Measurements from ENCODE around the gene CLDND1.
"Not testable (repeated sequence)": the region's sequence is repeated elsewhere in the genome, so short reads cannot be mapped to it uniquely, and the experiment has no call there.

CLDND1 gene

DNA sequence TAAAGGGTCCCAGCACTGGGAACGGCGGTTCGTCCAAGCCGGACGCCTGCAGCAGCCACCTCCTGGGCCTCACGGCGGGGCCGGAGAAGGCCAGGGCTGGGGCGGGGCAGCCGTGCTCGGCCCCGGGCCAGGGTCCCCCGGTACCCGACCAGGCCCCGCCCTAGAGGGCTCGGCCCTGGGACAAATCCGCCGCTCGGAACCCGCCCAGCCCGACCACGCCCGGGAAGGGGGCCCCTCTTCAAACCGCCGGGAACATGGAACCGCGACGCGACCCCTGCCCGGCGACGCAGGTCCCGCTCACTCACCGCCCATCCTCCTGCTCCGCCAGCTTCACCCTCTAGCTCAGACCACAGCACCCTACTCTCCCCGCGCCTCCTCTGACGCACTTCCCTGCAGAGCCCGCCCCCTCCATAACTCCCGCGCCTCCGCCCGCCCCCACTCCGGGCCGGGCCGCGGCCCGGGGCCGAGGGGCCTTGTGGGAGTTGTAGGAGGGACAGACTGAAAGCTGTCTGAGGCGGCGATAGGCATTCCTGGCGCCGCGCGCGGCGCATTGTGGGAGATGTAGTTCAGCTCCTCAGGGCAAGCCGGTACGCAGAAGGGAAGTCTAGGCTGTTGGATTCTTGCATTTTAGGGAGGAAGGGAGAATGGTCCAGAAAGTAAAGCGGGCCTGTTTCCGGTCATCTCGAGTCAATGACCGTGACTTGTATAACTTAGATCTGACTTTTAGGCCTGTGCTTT, at the start of gene CLDND1:
CLDND1 (minus strand) TSS at position 359 of the 738 bp plus-strand sequence. CDS start 1,478 bp downstream, outside the sequence.
- peak; percentile 99 for DNase-seq (ENCODE audit: low spot score)

- no peak for DNase-seq (ENCODE audit: low spot score)
Measured at GRCh38 chr3:98568402-98568801, 45.7 kb upstream of the CLDND1 start.

- no peak for DNase-seq (ENCODE audit: low spot score)
Measured at GRCh38 chr3:98567666-98568270, 45.1 kb upstream of the CLDND1 start.

DNA sequence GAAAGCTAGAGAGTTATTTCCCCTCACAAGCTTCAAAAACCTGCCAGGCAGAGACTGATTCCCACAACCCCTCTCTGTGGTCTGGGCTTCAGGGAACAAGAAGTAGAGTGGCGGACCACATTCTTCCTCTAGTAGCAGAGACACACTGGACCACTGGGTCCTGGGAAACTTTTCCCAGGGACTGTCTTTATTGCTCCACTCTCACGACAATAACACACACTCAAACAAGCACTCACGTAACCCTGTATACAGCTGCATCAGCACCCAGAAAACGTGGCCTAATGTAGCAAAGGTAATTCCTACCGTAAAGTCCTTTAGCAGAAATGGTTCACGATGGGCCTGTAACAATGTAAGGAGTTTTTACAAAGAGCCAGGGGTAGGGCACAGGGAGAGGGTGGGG, 43.1 kb upstream of the CLDND1 start:
- no peak for DNase-seq (ENCODE audit: low spot score)

GRCh38 chr3:98565237-98565643, 42.5 kb upstream of the CLDND1 start:
- DNase-seq (ENCODE audit: low spot score) = no peak

DNA sequence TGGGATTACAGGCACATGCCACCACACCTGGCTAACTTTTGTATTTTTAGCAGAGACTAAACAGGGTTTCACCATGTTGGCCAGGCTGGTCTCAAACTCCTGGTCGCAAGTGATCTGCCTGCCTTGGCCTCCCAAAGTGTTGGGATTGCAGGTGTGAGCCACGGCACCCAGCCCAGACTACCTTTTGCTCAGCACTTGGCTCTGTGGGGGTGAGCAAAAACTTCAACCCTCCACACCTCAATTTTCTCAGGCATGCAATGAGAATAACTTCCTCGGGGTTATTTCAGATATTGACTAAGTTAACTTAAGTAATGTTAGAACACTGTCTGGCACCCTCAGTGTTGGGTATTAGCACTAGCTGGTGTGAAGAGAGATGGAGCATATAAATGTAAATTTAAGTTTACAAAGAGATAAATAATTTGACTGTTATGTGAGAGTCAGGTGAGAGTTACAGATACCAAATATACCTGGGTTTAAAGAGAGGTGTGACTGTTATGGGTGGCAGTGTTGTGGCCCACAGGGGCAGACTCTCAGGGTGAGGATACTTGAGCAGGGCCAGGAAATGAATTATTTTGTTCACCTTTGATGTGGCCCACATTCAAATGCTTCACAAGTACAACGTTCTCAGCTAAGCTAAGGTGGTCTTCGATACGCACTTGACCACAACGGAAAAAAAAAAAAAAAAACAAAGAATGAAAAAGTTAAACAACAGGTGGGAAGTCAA, 41.7 kb upstream of the CLDND1 start:
- no peak for DNase-seq (ENCODE audit: low spot score)

GRCh38 chr3:98563661-98564281, 41.1 kb upstream of the CLDND1 start:
- peak; percentile 56 for DNase-seq (ENCODE audit: low spot score)

- DNase-seq (ENCODE audit: low spot score) = peak; percentile 17
Measured at GRCh38 chr3:98561727-98562521, 39.2 kb upstream of the CLDND1 start.

GRCh38 chr3:98560911-98561310, 38.2 kb upstream of the CLDND1 start:
- DNase-seq (ENCODE audit: low spot score) = no peak

DNA sequence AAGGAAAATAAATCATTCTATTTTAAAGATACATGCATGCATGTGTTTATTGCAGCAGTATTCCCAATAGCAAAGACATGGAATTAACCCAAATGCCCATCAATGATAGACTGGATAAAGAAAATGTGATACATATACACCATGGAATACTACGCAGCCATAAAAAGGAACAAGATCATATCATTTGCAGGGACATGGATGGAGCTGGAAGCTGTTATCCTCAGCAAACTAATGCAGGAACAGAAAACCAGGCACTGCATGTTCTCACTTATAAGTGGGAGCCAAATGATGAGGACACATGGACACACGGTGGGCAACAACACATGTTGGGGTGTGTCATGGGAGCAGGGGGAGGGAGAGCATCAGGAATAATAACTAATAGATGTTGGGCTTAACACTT, 37.1 kb upstream of the CLDND1 start:
- not testable (repeated sequence) for DNase-seq (ENCODE audit: low spot score)

DNA sequence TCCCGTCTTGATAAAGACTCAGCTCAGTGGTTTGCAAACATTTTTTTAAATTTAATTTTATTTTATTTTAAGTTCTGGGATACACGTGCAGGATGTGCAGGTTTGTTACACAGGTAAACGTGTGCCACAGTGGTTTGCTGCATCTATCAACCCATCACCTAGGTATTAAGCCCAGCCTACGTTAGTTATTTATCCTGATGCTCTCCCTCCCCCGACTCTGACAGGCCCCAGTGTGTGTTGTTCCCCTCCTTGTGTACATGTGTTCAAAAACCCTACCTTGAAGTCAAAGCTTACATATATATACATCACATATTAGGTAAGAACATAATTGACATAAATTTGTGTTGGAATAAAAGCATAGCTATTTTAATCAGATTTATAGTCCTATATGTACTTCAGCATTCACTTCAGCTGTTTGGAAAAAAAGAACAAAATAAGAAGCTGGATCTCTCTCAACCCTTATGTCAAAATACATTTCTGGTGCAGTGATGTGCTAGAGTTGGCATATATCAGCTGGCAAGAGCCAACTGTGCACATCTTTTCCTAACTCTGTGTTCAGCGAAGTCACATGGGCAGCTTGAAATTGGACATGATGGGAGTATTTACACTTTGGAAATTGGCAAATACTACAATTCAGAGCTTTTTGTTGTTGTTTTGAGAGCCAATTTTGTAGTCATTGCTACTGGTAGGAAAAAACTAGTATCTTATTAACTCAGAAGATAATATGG, 35.6 kb upstream of the CLDND1 start:
- no peak for DNase-seq (ENCODE audit: low spot score)

DNA sequence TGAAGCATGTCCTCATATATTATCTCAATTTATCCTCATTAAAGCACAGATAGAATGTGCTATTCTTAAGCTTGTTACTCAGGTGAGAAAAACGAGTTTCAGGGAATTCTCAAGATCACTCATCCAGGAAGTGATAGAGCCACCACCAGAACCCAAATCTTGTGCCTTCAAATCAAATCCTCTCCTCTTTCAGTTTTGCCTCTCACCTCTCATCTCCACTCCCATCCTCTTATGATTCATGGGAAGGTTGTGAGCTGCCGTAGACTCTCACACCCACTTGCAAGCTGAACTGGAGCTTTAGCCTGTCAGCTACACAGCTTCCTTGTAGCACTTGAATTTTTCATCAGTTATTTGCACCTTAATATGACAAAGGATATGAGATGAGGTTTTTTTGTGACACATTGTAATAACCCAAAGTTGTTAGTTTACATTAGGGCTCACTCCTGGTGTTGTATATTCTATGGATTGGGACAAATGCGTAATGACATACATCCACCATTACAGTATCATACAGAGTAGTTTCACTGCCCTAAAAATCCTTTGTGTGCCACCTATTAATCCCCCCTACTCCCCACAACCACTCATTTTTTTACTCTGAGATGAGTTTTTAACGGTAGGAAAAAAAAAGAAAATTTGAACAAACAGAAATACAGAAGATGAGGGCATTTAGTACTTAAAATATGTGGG, 34.8 kb upstream of the CLDND1 start:
- DNase-seq (ENCODE audit: low spot score) = no peak

- no peak for DNase-seq (ENCODE audit: low spot score)
Measured at GRCh38 chr3:98556164-98557130, 33.7 kb upstream of the CLDND1 start.

DNA sequence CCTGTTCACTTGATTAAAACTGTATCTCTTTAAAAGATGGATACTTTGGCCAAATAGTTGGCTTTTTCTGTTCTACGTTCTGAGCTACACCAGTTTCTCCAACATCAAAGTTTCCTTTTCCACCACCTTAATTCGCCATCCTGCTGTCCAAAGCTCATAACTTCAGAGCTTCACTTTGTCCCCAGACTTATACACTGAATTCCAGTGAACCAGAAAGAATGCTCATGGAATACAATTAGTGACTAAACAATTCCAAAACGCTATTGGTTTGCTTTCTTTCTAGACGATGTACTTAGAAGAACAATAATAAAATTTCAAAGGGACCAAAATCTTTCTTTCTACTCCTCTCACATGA, 32.3 kb upstream of the CLDND1 start:
- DNase-seq (ENCODE audit: low spot score) = no peak

DNA sequence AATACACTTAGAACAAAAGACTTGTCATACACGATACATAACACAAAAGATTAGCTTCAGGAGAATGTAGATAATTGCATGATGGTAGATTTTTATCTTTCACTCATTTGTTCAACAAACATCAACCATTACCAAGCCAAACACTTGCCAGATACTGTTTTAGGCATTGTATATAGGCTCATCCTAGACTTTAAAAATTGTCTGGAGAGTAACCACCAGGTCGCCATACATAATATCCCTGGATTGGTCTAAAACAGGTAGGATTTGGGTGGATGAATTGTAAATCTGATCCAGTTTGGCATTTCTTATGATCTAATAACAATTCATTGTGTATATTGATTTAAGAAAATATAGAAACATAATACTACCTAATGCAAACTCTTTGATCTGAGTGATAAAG, 31.9 kb upstream of the CLDND1 start:
- no peak for DNase-seq (ENCODE audit: low spot score)

DNA sequence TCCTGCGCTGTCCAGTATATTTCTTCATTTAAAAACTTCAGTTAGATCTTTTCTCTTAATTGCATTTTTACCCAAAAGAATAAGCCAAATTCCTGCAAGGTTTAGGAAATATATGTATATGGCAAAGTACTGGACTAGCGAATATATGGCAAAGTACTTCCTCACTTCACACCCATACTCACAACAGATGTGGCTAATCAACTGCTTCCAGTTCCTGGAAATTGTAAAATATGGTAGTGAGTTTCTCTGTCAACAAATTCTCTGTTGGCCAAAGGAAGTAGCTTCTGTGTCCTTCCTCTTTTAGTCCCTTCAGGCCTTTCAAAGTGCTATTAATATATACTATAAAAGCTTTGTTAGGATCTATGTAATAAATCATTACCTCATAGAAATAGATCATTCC, 31.1 kb upstream of the CLDND1 start:
- no peak for DNase-seq (ENCODE audit: low spot score)

DNA sequence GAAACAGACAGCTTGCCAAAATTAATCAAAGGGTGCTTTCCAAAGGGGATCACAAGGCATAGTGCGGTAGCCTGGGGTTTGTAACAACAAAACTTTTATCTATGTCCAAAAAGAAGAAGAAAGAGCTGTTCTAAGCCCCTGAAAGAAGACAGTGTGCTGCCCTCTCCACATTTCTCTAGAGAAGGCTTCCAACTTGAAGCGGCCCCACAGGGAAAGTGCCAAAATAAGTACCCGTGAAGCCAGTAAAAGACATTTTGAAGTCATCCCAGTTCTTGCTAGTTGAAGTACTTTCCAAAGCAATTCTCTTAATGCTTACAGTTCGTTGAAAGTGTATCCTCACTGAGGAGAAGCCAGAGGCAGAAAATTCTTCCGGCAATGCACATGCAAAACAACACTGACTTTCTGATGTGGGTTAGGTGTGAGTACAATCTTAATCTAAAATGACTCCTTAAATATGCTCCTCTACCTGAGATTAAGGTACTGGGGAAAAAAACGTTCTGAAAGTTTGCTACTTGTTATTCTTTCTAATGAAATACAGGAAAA, 30.4 kb upstream of the CLDND1 start:
- DNase-seq (ENCODE audit: low spot score) = no peak

DNA sequence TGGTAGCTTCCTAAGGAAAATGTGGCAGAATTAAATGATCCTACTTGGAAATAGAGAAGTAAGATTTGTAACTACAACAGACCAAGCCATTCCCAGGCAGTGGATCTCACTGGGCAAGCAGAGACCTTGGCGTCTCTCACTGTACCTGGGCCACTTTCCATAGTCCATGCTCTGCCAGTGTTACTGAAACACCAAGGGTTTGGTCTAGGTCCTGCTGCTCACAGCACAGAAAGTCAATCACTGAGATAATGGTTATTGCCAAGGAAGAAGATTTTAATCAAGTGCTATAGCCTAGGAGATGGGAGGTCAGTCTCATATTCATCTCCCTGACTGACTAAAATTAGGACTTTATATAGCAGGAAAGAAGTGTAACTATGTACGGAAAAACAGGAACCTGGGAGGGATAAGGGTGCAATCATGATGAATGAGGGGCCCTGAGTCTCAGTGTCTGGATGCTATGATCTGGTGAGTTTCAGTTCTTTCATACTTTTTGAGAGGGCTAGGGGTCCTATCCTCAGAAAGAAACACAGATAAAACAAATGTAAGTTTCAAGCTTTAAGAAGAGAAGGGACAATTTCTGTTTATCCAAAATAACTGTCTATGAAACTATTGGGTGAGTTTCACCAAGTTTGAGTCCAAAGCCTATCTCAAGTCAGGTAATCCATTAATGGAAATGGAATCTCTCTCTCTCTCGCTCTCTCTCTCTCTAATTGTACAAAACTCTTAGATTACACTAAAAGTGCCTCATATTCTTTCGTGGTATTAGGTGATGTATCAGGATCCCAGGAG, 29.7 kb upstream of the CLDND1 start:
- no peak for DNase-seq (ENCODE audit: low spot score)
